Trophoblast cell (in vitro differentiated cells and primary cell): ENCODE measurements around the gene CA6.
A peak's percentile ranks its signal among the peaks of the same experiment; 100 is the strongest.
"Not testable (repeated sequence)": the region's sequence is repeated elsewhere in the genome, so short reads cannot be mapped to it uniquely, and the experiment has no call there.

ENCODE experiments used
- DNase-seq, 2 donors: peaks; one replicate each; pipeline ENCODE4 v3.0.0-alpha.2; 2016
- H2AFZ ChIP-seq: 2 replicates; pipeline ENCODE4 v1.6.1; 2013; ENCODE audit warnings: low read length, moderate library complexity, mild to moderate bottlenecking; ENCODE audit not compliant: insufficient read depth, poor library complexity
- H2AK5ac ChIP-seq: 2 replicates; pipeline ENCODE4 v1.6.1; 2013; ENCODE audit warnings: mild to moderate bottlenecking, low read length
- H2BK120ac ChIP-seq: 2 replicates; pipeline ENCODE4 v1.6.1; 2013; ENCODE audit warnings: low read length, mild to moderate bottlenecking, moderate library complexity; ENCODE audit not compliant: insufficient read depth, poor library complexity
- H2BK12ac ChIP-seq: 2 replicates; pipeline ENCODE4 v1.6.1; 2013; ENCODE audit warnings: mild to moderate bottlenecking, low read length, moderate library complexity
- H2BK5ac ChIP-seq: 2 replicates; pipeline ENCODE4 v1.6.1; 2013; ENCODE audit warnings: low read length, low read depth, moderate library complexity, mild to moderate bottlenecking; ENCODE audit not compliant: poor library complexity
- H3K14ac ChIP-seq: 2 replicates; pipeline ENCODE4 v1.6.1; 2013; ENCODE audit warnings: mild to moderate bottlenecking, low read length
- H3K18ac ChIP-seq: 2 replicates; pipeline ENCODE4 v1.6.1; 2013; ENCODE audit warnings: mild to moderate bottlenecking, low read length
- H3K23ac ChIP-seq: 2 replicates; pipeline ENCODE4 v1.6.1; 2013; ENCODE audit warnings: low read length
- H3K27ac ChIP-seq: 2 replicates; pipeline ENCODE4 v1.5.1; 2013; ENCODE audit warnings: low read depth, mild to moderate bottlenecking, inconsistent platforms, low read length, moderate library complexity
- H3K27me3 ChIP-seq: 2 replicates; pipeline ENCODE4 v1.6.1; 2013; ENCODE audit warnings: inconsistent platforms, mild to moderate bottlenecking, low read length, moderate library complexity; ENCODE audit not compliant: insufficient read depth
- H3K36me3 ChIP-seq, 2 experiments: 1 replicate in 1 of 2; 2 replicates in 1 of 2; pipeline ENCODE4 v1.6.1; 2013; ENCODE audit warnings: low read length in 2 of 2, mild to moderate bottlenecking in 2 of 2, moderate library complexity in 1 of 2; ENCODE audit not compliant: insufficient read depth in 2 of 2, control insufficient read depth in 1 of 2
- H3K4ac ChIP-seq: 2 replicates; pipeline ENCODE4 v1.6.1; 2013; ENCODE audit warnings: low read depth, mild to moderate bottlenecking, low read length, moderate library complexity
- H3K4me1 ChIP-seq, 2 experiments: 1 replicate in 1 of 2; 2 replicates in 1 of 2; pipeline ENCODE4 v1.6.1; 2013; ENCODE audit warnings: low read length in 2 of 2, mild to moderate bottlenecking in 2 of 2, moderate library complexity in 1 of 2; ENCODE audit not compliant: insufficient read depth in 2 of 2, control insufficient read depth in 1 of 2
- H3K4me2 ChIP-seq: 2 replicates; pipeline ENCODE4 v1.6.1; 2013; ENCODE audit warnings: inconsistent platforms, mild to moderate bottlenecking, low read length, moderate library complexity
- H3K4me3 ChIP-seq: 2 replicates; pipeline ENCODE4 v1.5.1; 2013; ENCODE audit warnings: mild to moderate bottlenecking, low read depth, low read length, inconsistent platforms
- H3K79me1 ChIP-seq: one replicate; pipeline ENCODE4 v1.6.1; 2013; ENCODE audit warnings: low read length
- H3K79me2 ChIP-seq: 2 replicates; pipeline ENCODE4 v1.6.1; 2013; ENCODE audit warnings: low read length, mild to moderate bottlenecking; ENCODE audit not compliant: control insufficient read depth, insufficient read depth, poor library complexity
- H3K9ac ChIP-seq: 2 replicates; pipeline ENCODE4 v1.6.1; 2013; ENCODE audit warnings: mild to moderate bottlenecking, low read length
- H3K9me3 ChIP-seq: 2 replicates; pipeline ENCODE4 v1.6.1; 2013; ENCODE audit warnings: low read depth, mild to moderate bottlenecking, control low read depth, inconsistent platforms, low read length; ENCODE audit not compliant: insufficient read depth
- H4K12ac ChIP-seq: 2 replicates; pipeline ENCODE4 v1.6.1; 2013; ENCODE audit warnings: low read depth, mild to moderate bottlenecking, low read length, moderate library complexity
- H4K8ac ChIP-seq: 2 replicates; pipeline ENCODE4 v1.6.1; 2013; ENCODE audit warnings: low read depth, mild to moderate bottlenecking, low read length, moderate library complexity
- H4K91ac ChIP-seq: one replicate; pipeline ENCODE4 v1.6.1; 2013; ENCODE audit warnings: low read depth, mild to moderate bottlenecking, low read length, moderate library complexity
- WGBS: extraction: QIAGEN DNeasy Blood & Tissue Kit; methylation state at CpG from one replicate; pipeline ENCODE4 v1.1.7; 2013; ENCODE audit warnings: missing lambda C conversion rate; ENCODE audit not compliant: insufficient read length, insufficient coverage; ENCODE audit errors: extremely low coverage; 5-methylcytosine and 5-hydroxymethylcytosine counted together

The CA6 gene

GRCh38 chr1:8993962-8994675 is 48.5 kb downstream of the CA6 start:
- H3K4me3 ChIP-seq, H2BK12ac ChIP-seq, H3K4me1 ChIP-seq, H3K27ac ChIP-seq, H3K79me2 ChIP-seq, H3K9me3 ChIP-seq, H4K12ac ChIP-seq, H3K14ac ChIP-seq, H3K18ac ChIP-seq, H2AFZ ChIP-seq, H2AK5ac ChIP-seq, DNase-seq, H3K4ac ChIP-seq, H3K23ac ChIP-seq, H3K36me3 ChIP-seq, H4K91ac ChIP-seq, H3K79me1 ChIP-seq, H2BK120ac ChIP-seq, H3K9ac ChIP-seq, H2BK5ac ChIP-seq, H4K8ac ChIP-seq, H3K4me2 ChIP-seq, H3K27me3 ChIP-seq: not testable (repeated sequence)
- no CpG with 5 or more reads among the region's 13 CpGs for WGBS

GRCh38 chr1:9001534-9002214 is 56.0 kb downstream of the CA6 start:
- H3K23ac ChIP-seq, H3K4ac ChIP-seq, H3K18ac ChIP-seq, H2AK5ac ChIP-seq, H2AFZ ChIP-seq, H3K9me3 ChIP-seq, H2BK5ac ChIP-seq, H3K79me1 ChIP-seq, H3K27me3 ChIP-seq, H3K27ac ChIP-seq, H3K36me3 ChIP-seq, H3K4me1 ChIP-seq, H3K4me2 ChIP-seq, H3K14ac ChIP-seq, H3K79me2 ChIP-seq, H2BK12ac ChIP-seq, H3K9ac ChIP-seq, H2BK120ac ChIP-seq, DNase-seq, H4K8ac ChIP-seq, H4K91ac ChIP-seq, H4K12ac ChIP-seq, H3K4me3 ChIP-seq: not testable (repeated sequence)
- no CpG with 5 or more reads among the region's 13 CpGs for WGBS

GRCh38 chr1:9002215-9002560 is 56.5 kb downstream of the CA6 start:
- H2BK12ac ChIP-seq, H3K4ac ChIP-seq, H2BK120ac ChIP-seq, H3K23ac ChIP-seq, H3K79me1 ChIP-seq, H3K36me3 ChIP-seq, H4K8ac ChIP-seq, H2AFZ ChIP-seq, H3K4me1 ChIP-seq, H3K18ac ChIP-seq, H3K27ac ChIP-seq, H4K91ac ChIP-seq, DNase-seq, H3K14ac ChIP-seq, H3K4me2 ChIP-seq, H3K79me2 ChIP-seq, H3K27me3 ChIP-seq, H4K12ac ChIP-seq, H2BK5ac ChIP-seq, H2AK5ac ChIP-seq, H3K9me3 ChIP-seq, H3K9ac ChIP-seq, H3K4me3 ChIP-seq: not testable (repeated sequence)
- WGBS, result no CpG with 5 or more reads among the region's 11 CpGs

- Histone ChIP-seq H2BK12ac (no peak overlapping the region), H3K4me3 (no peak overlapping the region), H3K14ac (no peak overlapping the region), H3K18ac (no peak overlapping the region), H2BK5ac (no peak overlapping the region), H3K79me2 (no peaks in the 10 kb centered on the region), H4K12ac (no peak overlapping the region), H3K9ac (no peak overlapping the region), H2BK120ac (no peak overlapping the region), H3K36me3 (no peaks in the 10 kb centered on the region), H3K9me3 (peaks cover 2% of the 10 kb centered on the region), H3K27ac (no peak overlapping the region), H3K27me3 (no peaks in the 10 kb centered on the region), H3K23ac (no peak overlapping the region), H3K4me2 (no peak overlapping the region), H3K4me1 (peaks cover 5% of the 10 kb centered on the region in 2 experiments), H2AK5ac (no peak overlapping the region), H2AFZ (no peak overlapping the region), H4K91ac (no peak overlapping the region), H3K4ac (no peak overlapping the region), H3K79me1 (no peaks in the 10 kb centered on the region), H4K8ac (no peak overlapping the region)
- no CpG with 5 or more reads among the region's 11 CpGs for WGBS
- DNase-seq, result peak; percentile 51 to 65
Measured at GRCh38 chr1:9004031-9004699, 58.5 kb downstream of the CA6 start.
